Fibroblast of skin of right quadriceps (primary cell): ENCODE results near the gene ZNF468.
"Not testable (repeated sequence)": the region's sequence is repeated elsewhere in the genome, so short reads cannot be mapped to it uniquely, and the experiment has no call there.

Source experiments
- DNase-seq: peaks from one replicate; pipeline ENCODE4 v3.0.0-alpha.2; 2013

ZNF468 gene

DNA sequence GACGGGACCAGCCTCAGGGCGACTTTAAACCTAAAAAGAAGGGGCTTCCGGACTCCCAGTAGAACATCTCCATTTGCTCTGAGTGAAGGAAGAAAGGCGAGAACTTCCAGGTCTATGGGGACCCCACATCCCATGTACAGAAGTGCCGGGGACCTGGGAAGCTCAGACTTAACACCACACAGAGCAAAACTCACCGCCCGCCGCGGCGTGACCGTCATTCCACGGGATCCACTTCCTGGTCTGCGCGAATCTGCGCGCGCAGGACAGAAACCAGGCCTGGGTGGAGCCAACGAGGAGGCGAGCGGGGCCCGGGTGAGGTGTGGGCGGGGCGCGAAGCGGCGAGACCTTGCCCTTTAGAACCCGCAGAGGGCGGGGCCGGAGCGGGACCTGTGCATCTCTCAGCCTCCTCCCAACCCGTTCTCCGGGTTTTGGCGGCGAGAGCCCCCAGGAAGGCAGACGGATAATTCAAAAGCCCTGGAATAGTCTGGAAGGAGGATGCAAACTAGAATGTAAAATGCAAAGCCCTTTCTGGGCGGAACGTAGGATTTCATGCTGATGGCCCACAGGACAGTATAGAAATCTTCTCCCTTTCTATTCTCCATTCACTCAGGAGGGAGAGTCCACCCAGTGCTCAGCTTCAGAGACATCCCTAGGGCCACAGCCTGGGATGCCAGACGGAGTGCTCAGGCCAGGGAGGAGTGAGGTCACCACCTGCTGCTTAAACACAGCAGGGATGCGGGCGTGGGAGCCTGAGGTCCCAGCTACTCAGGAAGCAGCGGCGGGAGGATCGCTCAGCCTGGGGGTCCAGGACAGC is at the start of gene ZNF468:
Gene ZNF468, minus strand, starts transcription at position 242 of the 814 bp plus-strand sequence. CDS start 3,347 bp downstream, outside the sequence.
- DNase-seq, result peak; percentile 50

GRCh38 chr19:52904052-52904780 is 46.8 kb upstream of the ZNF468 start:
- not testable (repeated sequence) for DNase-seq

DNA sequence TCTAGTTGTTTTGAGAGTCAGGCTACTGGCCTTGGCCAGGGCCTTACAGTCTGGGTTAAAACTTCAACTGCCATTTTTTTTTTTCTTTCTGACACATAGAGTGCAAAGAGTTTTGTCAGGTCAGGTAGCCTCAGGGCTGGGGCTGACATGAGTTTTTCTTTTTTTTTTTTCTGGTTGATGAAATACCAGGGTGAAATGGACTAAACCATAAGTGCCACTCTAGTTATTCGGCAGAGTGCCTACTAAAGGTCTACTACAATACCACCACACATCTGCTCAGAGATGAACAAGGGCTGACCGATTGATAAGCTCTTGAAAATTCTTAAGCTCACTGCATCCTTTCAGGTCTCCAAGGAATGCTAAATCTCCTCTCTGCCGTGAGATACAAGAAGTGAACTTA is 44.4 kb upstream of the ZNF468 start:
- DNase-seq, result no peak

DNA sequence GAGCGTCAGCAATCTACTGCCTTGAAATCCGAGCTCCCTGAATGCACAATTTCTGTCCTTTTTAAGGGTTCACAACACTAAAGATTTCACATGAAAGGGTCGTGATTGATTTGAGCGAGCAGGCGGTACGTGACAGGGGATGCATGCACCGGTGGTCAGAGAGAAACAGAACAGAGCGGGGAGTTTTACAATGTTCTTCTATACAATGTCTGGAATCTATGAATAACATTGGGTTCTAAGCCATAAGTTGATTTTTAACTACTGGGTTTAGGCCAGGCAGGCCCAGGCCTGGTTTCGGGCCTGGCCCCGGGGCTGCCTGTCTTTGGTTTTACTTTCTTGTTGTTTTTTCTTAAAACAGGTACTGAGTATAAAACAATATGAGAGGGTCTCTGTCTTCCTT is 41.2 kb upstream of the ZNF468 start:
- DNase-seq, result not testable (repeated sequence)

DNA sequence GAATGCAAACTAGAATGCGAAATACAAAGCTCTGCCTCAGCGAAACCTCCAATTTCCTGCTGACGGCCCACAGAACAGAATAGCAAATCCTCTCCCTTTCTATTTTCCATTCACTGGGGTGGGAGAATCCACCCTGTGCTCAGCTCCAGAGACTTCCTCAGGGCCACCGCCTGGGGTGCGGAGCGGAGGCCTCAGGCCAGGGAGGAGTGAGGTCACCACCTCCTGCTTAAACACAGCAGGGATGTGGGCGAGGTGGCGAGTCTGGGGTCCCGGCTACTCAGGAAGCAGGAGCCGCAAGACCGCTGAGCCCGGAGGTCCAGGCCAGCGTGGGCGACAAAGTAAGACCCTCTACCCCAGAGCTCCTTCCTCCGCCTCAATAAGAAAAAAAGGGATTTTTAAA is 40.7 kb upstream of the ZNF468 start:
- no peak for DNase-seq

- peak; percentile 91 for DNase-seq
These were observed 39.9 kb upstream of the ZNF468 start, which contains the start of gene ZNF320 for GRCh38 chr19:52897138-52897935. Gene ZNF320 (minus strand): TSS chr19:52897635. CDS start chr19:52890255, 7,380 bp downstream.

- peak; percentile 6 for DNase-seq
These were observed 39.2 kb upstream of the ZNF468 start for GRCh38 chr19:52896431-52897137.

DNA sequence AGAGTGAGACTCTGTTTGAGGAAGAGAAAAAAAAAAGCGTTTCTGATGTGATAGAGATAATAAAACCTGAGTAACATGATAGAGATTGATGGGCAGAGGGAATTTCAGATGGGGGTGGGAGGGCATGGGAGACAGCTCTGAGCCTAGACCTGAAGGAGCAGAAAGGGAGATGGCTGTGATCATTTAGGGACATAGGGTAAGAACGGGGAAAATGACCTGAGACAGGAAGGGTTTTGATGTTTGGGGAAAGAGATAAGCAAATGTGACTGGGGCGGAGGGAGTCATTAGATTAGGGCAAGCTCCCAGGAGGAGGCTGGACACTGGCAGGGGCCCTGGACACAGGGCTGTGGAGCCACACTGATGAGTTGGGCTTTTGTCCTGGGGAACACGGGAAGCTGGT is 33.9 kb upstream of the ZNF468 start:
- DNase-seq, result no peak

GRCh38 chr19:52889931-52890330 is 32.5 kb upstream of the ZNF468 start:
- DNase-seq, result no peak

DNA sequence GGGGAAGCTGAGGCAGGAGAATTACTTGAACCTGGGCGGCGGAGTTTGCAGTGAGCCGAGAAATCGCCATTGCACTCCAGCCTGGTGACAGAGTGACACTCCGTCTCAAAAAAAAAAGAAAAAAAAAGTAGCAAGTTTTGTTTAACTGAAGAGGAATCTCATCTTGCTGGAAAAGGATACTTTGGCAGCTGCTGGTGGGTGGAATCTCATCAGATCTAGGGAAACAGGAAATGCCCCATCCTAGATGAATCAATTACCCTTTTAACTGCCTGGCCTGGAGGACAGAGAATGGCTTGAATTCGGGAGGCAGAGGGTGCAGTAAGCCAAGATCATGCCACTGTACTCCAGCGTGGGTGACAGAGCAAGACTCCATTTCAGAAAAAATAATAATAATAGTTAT is 31.7 kb upstream of the ZNF468 start:
- no peak for DNase-seq

GRCh38 chr19:52880895-52881389 is 23.5 kb upstream of the ZNF468 start:
- no peak for DNase-seq

GRCh38 chr19:52872996-52873395 is 15.6 kb upstream of the ZNF468 start:
- not testable (repeated sequence) for DNase-seq

DNA sequence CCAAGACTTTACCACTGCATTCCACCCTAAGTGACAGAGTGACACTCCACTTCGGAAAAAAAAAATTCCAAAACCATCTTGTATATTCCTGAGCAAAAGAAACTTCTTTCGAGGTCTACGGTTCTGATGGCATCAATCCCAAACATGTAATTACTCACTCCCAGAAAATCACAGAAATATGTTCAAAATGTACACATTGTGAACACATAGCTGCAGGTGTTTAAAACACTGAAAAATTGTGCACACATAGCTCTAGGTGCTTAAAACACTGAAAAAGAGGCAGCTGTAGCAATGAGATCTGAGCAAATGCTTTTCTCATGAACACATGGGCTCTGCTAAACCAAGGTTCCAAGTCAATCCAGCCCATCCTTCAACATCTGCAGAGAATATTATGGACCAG is 14.0 kb upstream of the ZNF468 start:
- DNase-seq, result no peak

- not testable (repeated sequence) for DNase-seq
These were observed 10.6 kb upstream of the ZNF468 start for GRCh38 chr19:52868031-52868430.

DNA sequence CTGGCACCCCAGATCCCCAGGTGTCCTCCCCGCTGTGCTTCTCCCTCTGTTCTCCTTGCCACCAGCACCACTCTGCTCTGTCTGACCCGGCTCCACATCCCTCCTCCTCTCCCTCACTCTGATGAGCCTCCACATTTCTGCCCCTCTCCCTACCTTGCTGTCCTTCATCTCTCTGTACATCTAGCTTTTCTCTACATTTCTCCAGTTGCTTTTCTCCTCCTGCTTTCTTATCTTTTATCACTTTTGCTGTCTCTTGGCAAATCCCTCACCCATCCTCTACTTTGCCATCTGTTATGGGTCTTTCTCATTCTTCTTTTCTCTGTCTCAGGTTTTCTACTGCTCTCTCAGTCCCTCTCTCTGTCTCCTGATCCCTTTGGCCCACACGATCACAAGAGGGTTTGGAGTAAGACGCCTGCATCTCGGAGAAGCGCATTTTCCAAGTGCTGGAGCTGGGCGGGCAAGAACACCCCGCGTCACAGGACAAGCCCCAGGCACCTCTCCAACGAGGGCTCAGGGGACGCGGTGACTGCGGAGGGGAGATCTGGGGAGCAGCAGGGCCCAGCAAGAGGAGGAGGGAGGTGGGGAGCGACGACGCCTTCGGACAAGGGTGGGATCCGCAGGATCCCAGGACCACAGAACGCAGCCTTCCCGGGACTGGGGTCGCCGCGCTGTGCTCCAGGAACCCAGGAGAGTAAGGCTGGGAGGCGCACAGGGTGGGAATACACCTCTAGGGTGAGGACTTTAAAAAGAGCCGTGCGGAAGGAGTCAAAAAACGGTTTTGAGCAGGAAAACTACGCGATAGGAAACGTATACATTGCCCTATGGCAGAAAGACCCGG is 660 bp downstream of the ZNF468 start:
- DNase-seq, result peak; percentile 2

DNA sequence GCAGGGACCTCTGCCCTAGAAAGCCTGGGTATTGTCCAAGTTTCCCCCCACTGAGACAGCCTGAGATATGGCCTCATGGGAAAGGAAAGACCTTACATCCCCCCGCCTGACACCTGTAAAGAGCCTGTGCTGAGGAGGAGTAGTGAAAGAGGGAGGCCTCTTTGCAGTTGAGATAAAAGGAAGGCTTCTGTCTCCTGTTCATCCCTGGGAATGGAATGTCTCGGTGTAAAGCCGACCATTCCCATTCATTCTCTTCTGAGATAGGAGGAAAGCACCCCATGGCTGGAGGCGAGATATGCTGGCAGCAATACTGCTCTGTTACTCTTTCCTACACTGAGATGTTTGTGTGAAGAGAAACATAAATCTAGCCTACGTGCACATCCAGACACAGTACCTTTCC is 10.1 kb downstream of the ZNF468 start:
- not testable (repeated sequence) for DNase-seq

DNA sequence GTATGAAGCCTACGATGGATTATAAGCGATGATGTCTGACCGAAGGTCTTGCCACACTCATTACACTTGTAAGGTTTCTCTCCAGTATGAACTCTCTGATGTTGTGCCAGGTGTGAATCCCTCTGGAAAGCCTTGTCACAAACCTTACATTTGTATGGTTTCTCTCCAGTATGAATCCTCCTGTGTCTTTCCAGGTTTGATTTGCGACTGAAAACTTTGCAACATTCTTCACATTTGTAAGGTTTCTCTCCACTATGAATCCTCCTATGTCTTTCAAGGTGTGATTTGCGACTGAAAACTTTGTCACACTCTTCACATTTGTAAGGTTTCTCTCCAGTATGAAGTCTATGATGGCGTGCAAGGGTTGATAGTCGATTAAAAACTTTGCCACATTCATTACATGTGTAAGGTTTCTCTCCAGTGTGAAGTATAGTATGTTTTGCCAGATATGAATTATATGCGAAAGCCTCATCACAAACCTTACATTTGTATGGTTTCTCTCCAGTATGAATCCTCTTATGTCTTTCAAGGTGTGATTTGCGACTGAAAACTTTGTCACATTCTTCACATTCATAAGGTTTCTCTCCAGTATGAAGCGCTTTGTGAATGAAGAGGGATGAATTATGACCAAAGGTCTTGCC is 16.5 kb downstream of the ZNF468 start:
- DNase-seq, result not testable (repeated sequence)

DNA sequence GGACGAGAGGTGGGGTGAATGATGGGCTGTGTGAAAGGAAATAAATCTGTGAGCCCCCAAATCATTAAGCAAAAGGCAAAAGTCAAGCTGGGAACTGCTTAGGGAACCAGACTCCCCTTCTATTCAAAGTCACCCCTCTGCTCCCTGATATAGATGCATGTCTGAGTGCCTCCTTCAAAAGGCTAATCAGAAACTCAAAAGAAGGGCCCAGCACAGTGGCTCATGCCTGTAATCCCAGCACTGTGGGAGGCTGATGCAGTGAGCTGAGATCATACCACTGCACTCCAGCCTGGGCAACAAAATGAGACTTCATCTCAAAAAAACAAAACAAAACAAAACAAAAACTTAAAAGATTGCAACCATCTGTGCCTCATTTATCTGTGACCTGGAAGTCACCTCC is 23.1 kb downstream of the ZNF468 start:
- DNase-seq, result not testable (repeated sequence)

DNA sequence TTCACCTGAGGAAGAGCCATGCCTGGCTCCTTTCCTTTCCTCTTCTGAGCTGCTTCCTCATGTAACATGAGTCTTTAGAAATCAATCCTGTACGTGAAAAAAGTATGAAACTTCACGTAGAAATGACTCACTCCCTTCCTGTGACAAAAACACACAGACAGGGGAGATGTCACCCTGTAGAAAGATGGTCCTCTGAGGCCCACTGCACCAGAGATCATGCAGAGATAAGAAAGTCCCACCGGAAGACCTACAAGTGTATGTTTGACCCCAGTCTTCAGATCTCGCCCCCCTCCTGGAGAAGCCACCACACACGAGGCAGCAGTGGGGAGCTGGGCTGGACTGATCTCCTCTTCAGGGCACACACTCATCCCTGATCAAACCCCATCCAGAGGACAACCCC is 23.9 kb downstream of the ZNF468 start:
- not testable (repeated sequence) for DNase-seq

DNA sequence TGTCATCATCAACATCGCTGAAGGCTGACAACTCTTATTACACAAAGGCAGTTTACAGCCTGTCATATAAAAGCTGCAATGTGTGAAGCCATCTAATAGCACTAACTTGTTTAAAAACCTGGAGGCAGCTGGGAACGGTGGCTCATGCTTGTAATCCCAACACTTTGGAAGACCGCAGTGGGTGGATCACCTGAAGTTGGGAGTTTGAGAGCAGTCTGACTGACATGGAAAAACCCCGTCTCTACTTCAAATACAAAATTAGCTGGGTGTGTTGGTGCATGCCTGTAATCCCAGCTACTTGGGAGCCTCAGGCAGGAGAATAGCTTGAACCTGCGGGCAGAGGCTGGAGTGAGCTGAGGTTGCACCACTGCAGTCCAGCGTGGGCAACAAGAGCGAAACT is 27.6 kb downstream of the ZNF468 start:
- not testable (repeated sequence) for DNase-seq

DNA sequence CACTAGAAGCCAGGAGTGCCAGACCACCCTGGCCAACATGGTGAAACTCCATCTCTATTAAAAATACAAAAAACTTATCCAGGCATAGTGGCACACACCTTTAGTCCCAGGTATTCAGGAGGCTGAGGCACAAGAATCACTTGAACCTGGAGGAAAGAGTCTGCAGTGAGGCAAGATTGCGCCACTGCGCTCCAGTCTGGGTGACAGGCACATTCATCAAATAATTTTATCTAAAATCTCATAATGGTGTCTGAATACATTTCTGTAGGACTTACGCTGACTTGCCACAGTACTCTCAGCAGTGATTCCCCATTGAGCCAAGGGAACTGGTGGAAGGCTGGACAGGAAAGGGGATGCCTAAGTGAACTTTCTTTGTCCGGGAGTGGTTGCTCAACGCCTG is 31.7 kb downstream of the ZNF468 start:
- no peak for DNase-seq
